Keratinocyte (primary cell): ENCODE measurements around the gene ATP5F1D. TPM values are rescaled to one million over a fixed set of nuclear protein-coding genes. Genes with fewer than 3 reads are reported as not detected.
A peak's percentile ranks its signal among the peaks of the same experiment; 100 is the strongest.

Experiments used
- DNase-seq: peaks from one replicate; pipeline ENCODE4 v3.0.0-alpha.2; 2011; ENCODE audit warnings: low read depth, missing footprints, low spot score
- FAIRE-seq: peaks from 2 replicates; lab custom pipeline; 2011; peaks lifted over from hg19 to GRCh38; lab: Jason Lieb, UNC
- H2AFZ ChIP-seq: 2 replicates; pipeline ENCODE4 v1.6.0; 2012; ENCODE audit warnings: low read length, control low read depth, inconsistent platforms; ENCODE audit not compliant: control insufficient read depth
- H3K27ac ChIP-seq: 2 replicates; pipeline ENCODE4 v1.5.1; 2011; ENCODE audit warnings: low read length; ENCODE audit not compliant: control insufficient read depth, insufficient read depth
- H3K27me3 ChIP-seq: 3 replicates; pipeline ENCODE4 v1.6.0; 2011; ENCODE audit warnings: low read length; ENCODE audit not compliant: control insufficient read depth, insufficient read depth; ENCODE audit errors: extremely low read depth
- H3K36me3 ChIP-seq, 2 experiments: 2 replicates in 1 of 2; 3 replicates in 1 of 2; pipeline ENCODE4 v1.5.1; 2011; ENCODE audit warnings: low read length in 2 of 2, mild to moderate bottlenecking in 1 of 2; ENCODE audit not compliant: control insufficient read depth in 2 of 2, insufficient read depth in 2 of 2; ENCODE audit errors: extremely low read depth in 1 of 2
- H3K4me1 ChIP-seq: 3 replicates; pipeline ENCODE4 v1.5.1; 2011; ENCODE audit warnings: low read length; ENCODE audit not compliant: control insufficient read depth, insufficient read depth; ENCODE audit errors: extremely low read depth
- H3K4me2 ChIP-seq: 3 replicates; pipeline ENCODE4 v1.6.0; 2011; ENCODE audit warnings: low read depth, low read length; ENCODE audit not compliant: control insufficient read depth, insufficient read depth; ENCODE audit errors: extremely low read depth
- H3K4me3 ChIP-seq, 3 experiments: fragments of 200-600 bp in 1 of 3; sonication (generic) in 1 of 3; 2 replicates in 2 of 3; 3 replicates in 1 of 3; pipeline ENCODE4 v1.5.1; 2011 to 2016; ENCODE audit warnings: low read length in 3 of 3, mild to moderate bottlenecking in 3 of 3, control low read depth in 2 of 3, inconsistent platforms in 1 of 3, low read depth in 1 of 3, mixed read lengths in 1 of 3, mixed run types in 1 of 3, moderate library complexity in 1 of 3; ENCODE audit not compliant: control insufficient read depth in 2 of 3, insufficient read depth in 2 of 3; ENCODE audit errors: extremely low read depth in 1 of 3
- H3K79me2 ChIP-seq: 2 replicates; pipeline ENCODE4 v1.6.0; 2012; ENCODE audit warnings: low read length; ENCODE audit not compliant: control insufficient read depth, insufficient read depth
- H3K9ac ChIP-seq: 3 replicates; pipeline ENCODE4 v1.6.0; 2011; ENCODE audit warnings: low read length; ENCODE audit not compliant: control insufficient read depth, insufficient read depth; ENCODE audit errors: extremely low read depth
- H3K9me1 ChIP-seq: 3 replicates; pipeline ENCODE4 v1.6.0; 2011; ENCODE audit warnings: low read length; ENCODE audit not compliant: control insufficient read depth, insufficient read depth; ENCODE audit errors: extremely low read depth
- H3K9me3 ChIP-seq: 2 replicates; pipeline ENCODE4 v1.5.1; 2012; ENCODE audit warnings: low read depth, low read length; ENCODE audit not compliant: control insufficient read depth
- H4K20me1 ChIP-seq: 3 replicates; pipeline ENCODE4 v1.6.0; 2011; ENCODE audit warnings: low read length; ENCODE audit not compliant: control insufficient read depth, insufficient read depth; ENCODE audit errors: extremely low read depth
- CTCF ChIP-seq, 3 experiments: IDR thresholded peaks in 1 of 3; conservative IDR thresholded peaks in 1 of 3; optimal IDR thresholded peaks in 1 of 3; 2 replicates in 2 of 3; 3 replicates in 1 of 3; pipeline versions ENCODE3 to v1.5.1; 2011; ENCODE audit warnings: low read length in 3 of 3, mild to moderate bottlenecking in 3 of 3, moderate library complexity in 2 of 3, control low read depth in 1 of 3, inconsistent platforms in 1 of 3; ENCODE audit not compliant: insufficient read depth in 2 of 3; ENCODE audit errors: extremely low read depth in 1 of 3
- EZH2 ChIP-seq: IDR thresholded peaks from one replicate; pipeline ENCODE4 v1.6.1; 2012; ENCODE audit warnings: inconsistent platforms, mild to moderate bottlenecking, low read length, moderate library complexity
- dilution Hi-C: fragments of 300-500 bp; cut with MboI; formaldehyde crosslinking; loops from one replicate; pipeline ENCODE4 v1.7.0; 2020; ENCODE audit warnings: low sequenced_read_pairs; ENCODE audit not compliant: extremely low pct_ligation_motif_present
- polyA plus RNA-seq, 5 experiments: library from polyadenylated mRNA; depleted of rRNA in 3 of 5; stranded (reverse) in 3 of 5; stranded (forward) in 1 of 5; unstranded in 1 of 5; fragments of >200 nt; gene quantifications; 1 replicate in 1 of 5; 2 replicates in 3 of 5; 3 replicates in 1 of 5; pipeline versions ENCODE4 v1.2.1 to v1.2.3, GENCODE V29; 2011 to 2012; ENCODE audit warnings: missing spikeins in 2 of 5, low read depth in 1 of 5, low replicate concordance in 1 of 5

Gene ATP5F1D
- polyA plus RNA-seq, 1 donor (not counting 4 experiments of a cell fraction or from before 2014, with no cell fraction given): 51.3 TPM

GRCh38 chr19:1286487-1287353 lies 45.2 kb downstream of the ATP5F1D start:
- Histone ChIP-seq H4K20me1 (peaks cover 3% of the 10 kb centered on the region), H3K27me3 (peaks cover 83% of the 10 kb centered on the region), H3K27ac (no peak overlapping the region), H3K4me2 (no peak overlapping the region), H2AFZ (no peak overlapping the region), H3K36me3 (no peaks in the 10 kb centered on the region), H3K9ac (no peak overlapping the region), H3K9me1 (no peaks in the 10 kb centered on the region), H3K4me1 (no peaks in the 10 kb centered on the region), H3K79me2 (no peaks in the 10 kb centered on the region), H3K9me3 (no peaks in the 10 kb centered on the region), H3K4me3 (no peak overlapping the region)
- dilution Hi-C loops: no loop called here
- TF ChIP-seq EZH2: peak; percentile 75
- TF ChIP-seq CTCF (optimal IDR thresholded peaks at IDR 0.05 in 1 of 3, IDR thresholded peaks at IDR 0.05 in 1 of 3, conservative IDR thresholded peaks at IDR 0.05 in 1 of 3; ENCODE audit: extremely low read depth in 1 of 3, insufficient read depth in 2 of 3, low read length in 3 of 3): no peak
- no peak for FAIRE-seq
- no peak for DNase-seq

DNA sequence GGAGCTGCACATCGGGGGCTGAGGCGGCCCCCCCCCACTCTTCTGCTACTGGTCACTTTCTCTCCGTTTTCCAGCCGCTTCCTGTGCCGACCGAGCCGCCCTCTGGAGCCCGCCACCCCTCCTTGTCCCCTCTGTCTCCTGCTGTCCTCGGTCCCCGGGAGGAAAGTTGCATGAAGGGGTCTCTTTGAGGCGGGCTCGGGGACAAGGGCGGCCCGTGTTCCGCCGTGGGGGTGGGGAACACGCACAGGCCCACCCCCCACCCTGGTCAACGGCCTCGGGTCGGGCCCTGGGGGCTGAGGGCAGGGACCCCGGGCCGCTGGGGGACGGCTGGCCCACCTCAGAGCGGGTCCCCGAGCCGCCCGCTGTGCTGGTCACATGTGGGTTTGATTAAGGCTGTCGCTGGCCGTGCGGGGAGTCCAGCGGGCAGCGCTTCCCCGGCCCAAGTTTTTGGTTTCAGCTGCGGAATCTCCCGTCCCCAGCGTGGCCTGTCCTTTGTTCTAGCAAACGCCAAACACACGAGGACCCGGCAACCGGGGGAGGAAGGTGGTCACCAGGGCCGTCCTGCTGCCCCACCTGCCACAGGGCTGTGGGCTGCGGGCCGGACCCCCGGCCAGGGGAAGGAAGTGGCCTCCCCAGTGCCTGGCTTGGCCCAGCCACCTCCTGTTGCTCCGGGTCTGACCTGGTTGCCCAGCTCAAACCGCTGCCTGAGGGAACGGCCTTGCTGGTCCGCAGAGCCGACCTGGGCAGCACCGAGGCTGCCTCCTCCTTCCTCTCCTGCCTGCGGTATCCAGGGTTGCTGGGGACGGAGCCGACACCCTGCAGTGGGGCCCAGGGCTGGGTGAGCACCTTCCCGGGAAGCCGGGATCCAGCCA lies 46.0 kb downstream of the ATP5F1D start:
- H3K4me2 ChIP-seq: no peak overlapping the region
- H3K4me3 ChIP-seq: no peak overlapping the region
- no peaks in the 10 kb centered on the region for H3K9me1 ChIP-seq
- H3K9ac ChIP-seq: no peak overlapping the region
- DNase-seq: no peak
- no peaks in the 10 kb centered on the region for H3K79me2 ChIP-seq
- H3K36me3 ChIP-seq: no peaks in the 10 kb centered on the region
- peaks cover 3% of the 10 kb centered on the region for H4K20me1 ChIP-seq
- no peak for TF ChIP-seq CTCF (optimal IDR thresholded peaks at IDR 0.05 in 1 of 3, IDR thresholded peaks at IDR 0.05 in 1 of 3, conservative IDR thresholded peaks at IDR 0.05 in 1 of 3; ENCODE audit: extremely low read depth in 1 of 3, insufficient read depth in 2 of 3, low read length in 3 of 3)
- TF ChIP-seq EZH2: peak; percentile 44
- FAIRE-seq: no peak
- H2AFZ ChIP-seq: no peak overlapping the region
- no peaks in the 10 kb centered on the region for H3K9me3 ChIP-seq
- H3K4me1 ChIP-seq: no peaks in the 10 kb centered on the region
- peaks cover 90% of the 10 kb centered on the region for H3K27me3 ChIP-seq
- dilution Hi-C loops: no loop called here
- no peak overlapping the region for H3K27ac ChIP-seq
